Measurements from ENCODE around the gene CASK. TPM values are rescaled to one million over a fixed set of nuclear protein-coding genes. Genes with fewer than 3 reads are reported as not detected.

The CASK gene
- total RNA-seq, 1 experiment from 2014 or later, result 42.5 TPM

DNA sequence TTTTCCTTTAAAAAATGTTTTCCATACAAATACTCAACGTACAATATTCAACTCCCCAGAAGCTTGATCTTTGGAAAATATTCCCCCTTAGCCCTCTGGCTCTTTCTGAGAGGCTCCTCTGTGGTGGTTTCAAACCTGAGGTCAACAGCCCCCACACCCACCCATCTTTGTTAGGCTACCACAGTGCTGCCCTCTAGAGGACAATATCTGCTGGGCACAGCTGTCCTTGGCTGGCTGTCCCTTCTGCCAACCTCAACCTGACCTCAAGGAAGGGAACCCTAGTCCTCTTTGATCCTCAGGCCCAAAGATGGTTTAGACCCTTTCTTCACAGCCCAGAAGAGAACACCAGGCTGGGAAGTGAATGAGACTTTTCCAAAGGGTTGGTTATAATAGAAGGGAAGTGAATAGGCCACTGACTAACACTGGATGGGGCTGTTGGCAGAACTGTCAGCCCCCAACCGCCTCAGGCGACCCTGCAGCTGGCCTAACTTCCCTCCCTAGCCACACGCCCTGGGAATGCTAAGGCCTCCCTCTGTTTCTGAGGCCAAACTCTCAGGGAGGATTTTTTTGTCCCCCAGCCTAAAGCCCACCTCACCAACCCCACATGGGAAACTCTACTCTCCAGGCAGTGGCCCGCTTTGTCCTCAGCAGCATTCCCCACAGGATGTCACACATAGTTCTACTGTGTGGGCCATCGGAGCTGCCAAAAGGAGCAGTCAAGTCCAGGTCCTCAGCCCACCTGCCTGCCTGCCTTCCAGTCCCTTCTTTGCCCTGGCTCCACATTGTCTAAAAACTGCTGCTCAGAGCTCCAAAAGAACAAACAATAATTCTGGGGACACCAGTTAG is 441.9 kb downstream of the CASK start:
- in situ Hi-C loops (cut with HindIII; ENCODE audit: low pct_unique_long_range_greater_than_20kb, low sequenced_read_pairs), result no loop called here
- no peak for DNase-seq (ENCODE audit: low read depth)

DNA sequence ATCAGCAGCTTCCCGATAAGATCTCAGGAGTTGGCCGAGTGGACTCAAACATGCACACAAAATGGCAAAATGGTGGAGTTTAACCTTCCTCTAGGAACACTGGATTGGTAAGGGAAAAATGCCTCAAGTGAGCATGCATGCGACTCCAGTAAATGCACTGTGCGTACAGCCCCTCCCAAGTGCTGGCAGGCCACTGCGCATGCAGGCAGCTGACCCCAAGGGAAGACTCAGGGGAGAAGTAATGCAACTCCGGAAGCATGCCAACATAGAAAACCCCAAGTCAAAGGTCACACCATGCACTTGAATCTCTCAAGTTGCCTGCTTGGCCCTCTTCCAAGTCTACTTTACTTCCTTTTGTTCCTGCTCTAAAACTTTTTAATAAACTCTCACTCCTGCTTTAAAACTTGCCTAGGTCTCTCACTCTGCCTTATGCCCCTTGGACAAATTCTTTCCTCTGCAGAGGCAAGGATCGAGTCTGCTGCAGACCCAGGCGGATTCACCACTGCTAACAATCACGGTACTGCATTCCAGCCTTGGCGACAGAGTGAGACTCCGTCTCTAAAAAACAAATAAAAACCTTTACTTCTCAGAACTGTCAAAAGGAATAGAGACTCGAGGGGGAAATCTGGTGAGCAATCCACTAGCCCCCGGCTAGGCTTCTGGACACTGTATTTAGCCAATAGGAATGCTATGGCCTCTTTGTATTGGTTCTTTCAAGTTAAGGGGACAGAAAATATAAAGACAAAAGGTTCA is 442.7 kb downstream of the CASK start:
- in situ Hi-C loops (cut with HindIII; ENCODE audit: low pct_unique_long_range_greater_than_20kb, low sequenced_read_pairs), result no loop called here
- no peak for DNase-seq (ENCODE audit: low read depth)

DNA sequence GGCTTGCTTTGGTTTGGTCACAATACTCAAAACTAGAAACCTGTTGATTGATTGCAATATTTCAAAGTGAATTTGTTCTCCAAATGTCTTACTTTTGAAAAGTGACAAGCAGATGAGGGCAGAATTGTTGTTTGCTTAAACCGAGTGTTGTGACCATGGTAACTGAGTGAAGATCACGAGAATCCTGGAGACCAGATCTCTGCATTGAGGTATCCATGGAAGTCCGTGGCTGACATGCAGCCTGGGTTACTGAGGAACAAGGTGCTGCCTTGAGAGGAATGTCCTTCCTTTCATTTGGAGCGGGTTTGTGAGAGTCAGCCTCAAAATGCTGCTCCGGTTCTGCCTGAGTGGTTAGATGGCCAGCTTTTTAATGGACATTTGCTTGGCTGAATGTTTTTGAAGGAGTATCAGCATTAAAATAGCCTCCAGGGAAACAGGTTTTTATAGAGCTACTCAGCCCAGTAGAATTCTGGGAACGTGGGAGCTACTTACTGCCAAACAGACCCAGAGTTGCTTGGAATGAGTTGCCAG is 444.9 kb downstream of the CASK start:
- in situ Hi-C loops (cut with HindIII; ENCODE audit: low pct_unique_long_range_greater_than_20kb, low sequenced_read_pairs), result no loop called here
- no peak for DNase-seq (ENCODE audit: low read depth)

DNA sequence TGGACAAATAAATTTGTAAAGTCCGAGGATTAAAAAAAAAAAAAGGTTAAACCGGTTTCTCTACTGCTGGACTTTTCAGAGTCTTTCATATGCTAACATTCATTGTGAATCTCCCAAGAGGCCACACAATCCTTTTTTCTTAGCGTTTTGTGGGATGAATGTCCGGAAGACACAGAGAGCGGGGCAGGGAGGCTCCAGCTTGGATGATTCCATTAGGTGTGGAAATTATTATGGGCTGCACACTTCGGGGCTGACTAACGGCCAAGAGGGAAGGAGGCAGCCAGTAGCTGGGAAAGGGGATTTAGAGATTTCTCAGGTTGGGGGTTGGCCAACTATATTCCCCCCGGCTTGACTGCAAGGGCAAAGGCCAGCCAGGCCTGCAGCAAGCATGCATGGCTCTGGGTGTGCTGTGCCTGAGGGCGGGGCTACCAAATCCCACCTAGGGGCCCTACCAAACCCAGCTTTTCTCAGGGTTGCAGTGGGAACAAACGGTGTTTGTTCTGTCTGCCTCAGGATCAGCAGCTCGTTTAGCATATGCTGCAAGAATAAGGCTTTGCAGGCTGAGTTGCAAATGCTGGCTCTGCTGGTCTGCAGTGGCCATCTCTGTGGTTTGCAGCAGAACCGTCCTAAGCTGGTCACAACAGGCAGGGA is 447.6 kb downstream of the CASK start:
- in situ Hi-C loops (cut with HindIII; ENCODE audit: low pct_unique_long_range_greater_than_20kb, low sequenced_read_pairs), result no loop called here
- DNase-seq (ENCODE audit: low read depth), result no peak

DNA sequence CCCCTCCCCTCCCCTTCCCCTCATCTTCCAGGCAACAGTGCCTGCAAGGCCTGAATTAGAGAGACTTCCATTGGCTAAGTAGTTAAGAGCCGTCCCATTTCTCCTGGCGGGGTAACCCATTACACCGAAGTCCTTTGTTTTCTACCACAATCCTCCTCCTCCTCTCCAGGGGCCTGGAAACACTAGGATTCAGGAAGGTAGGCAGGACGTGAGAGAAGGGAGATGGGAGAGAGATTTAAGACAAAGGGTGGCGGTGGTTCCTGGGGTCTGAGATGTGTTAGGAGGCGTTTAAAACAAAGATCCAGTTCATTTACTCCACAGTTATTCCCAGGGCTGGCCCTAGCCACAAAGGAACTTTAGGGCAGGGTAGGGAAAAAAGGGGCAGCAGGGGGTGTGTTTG is 448.2 kb downstream of the CASK start:
- in situ Hi-C loops (cut with HindIII; ENCODE audit: low pct_unique_long_range_greater_than_20kb, low sequenced_read_pairs), result no loop called here
- DNase-seq (ENCODE audit: low read depth), result no peak

DNA sequence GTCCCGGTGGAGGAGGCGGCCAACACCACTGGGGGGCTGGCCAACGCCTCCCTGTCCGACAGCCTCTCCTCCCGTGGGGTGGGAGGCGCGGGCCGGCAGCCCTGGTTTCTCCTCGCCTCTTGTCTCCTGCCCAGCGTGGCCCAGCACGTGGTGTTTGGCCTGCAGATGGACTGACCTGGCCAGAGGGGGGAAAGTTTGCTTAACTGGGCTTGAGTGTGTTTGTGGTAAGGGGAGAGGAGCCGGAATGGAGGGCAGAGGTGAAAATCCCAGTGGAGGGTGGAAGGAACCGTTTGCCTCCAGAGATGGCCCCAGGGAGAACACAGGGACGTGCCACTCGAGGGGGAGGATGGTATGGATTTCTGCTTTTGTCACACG is 448.6 kb downstream of the CASK start:
- in situ Hi-C loops (cut with HindIII; ENCODE audit: low pct_unique_long_range_greater_than_20kb, low sequenced_read_pairs), result no loop called here
- DNase-seq (ENCODE audit: low read depth), result no peak

DNA sequence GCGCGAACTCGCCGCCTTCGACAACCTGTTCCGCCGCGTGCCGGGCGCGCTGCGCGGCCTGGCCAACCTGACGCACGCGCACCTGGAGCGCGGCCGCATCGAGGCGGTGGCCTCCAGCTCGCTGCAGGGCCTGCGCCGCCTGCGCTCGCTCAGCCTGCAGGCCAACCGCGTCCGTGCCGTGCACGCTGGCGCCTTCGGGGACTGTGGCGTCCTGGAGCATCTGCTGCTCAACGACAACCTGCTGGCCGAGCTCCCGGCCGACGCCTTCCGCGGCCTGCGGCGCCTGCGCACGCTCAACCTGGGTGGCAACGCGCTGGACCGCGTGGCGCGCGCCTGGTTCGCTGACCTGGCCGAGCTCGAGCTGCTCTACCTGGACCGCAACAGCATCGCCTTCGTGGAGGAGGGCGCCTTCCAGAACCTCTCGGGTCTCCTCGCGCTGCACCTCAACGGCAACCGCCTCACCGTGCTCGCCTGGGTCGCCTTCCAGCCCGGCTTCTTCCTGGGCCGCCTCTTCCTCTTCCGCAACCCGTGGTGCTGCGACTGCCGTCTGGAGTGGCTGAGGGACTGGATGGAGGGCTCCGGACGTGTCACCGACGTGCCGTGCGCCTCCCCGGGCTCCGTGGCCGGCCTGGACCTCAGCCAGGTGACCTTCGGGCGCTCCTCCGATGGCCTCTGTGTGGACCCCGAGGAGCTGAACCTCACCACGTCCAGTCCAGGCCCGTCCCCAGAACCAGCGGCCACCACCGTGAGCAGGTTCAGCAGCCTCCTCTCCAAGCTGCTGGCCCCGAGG is 449.2 kb downstream of the CASK start:
- DNase-seq (ENCODE audit: low read depth), result no peak
- in situ Hi-C loops (cut with HindIII; ENCODE audit: low pct_unique_long_range_greater_than_20kb, low sequenced_read_pairs), result no loop called here

DNA sequence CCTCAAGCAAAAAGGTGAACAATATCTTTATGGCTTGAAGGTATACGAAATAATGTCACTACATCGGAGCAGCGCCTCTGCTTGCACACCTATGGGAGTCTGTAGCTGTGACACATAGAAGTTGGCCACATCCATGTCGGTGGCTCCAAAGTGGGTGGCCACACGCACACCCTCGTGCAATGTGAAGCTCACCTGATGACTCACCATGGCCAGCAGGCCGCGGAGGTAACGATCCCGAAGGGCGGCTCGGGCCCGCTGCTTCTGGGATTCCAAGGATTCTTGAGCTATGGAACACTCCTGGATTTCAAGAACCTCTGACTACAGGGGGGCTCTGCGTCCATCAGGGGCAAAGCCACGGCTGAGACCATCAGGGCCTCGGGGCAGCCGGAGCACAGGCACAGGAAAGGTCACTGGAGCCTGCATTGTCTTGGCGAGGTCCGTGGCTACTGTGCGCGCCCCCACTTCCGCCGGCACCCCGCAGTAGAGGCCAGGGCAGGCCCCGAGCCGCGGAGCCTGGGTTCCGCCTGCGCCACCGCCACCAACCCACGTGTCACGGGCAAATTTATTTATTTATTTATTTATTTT is 451.0 kb downstream of the CASK start:
- peak; percentile 67 for DNase-seq (ENCODE audit: low read depth)
- in situ Hi-C loops (cut with HindIII; ENCODE audit: low pct_unique_long_range_greater_than_20kb, low sequenced_read_pairs), result no loop called here

DNA sequence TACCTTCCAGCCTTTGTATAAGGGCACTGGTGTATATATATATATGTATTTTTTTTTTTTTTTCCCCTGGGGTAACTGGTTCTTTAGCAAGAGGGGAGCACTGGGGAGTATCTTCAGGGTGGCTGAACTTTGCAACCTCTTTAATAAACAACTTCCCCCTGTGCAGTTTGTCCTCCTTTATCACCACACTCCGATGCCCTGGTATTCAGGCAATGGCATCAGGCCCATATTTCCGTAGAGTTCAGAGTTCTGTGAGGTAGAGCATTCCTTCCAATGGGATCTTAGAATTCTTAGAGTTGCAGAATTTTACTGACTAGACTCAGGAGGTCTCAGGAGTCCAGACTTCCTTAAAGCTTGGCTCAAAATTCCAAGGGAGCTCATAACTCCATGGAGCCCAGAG is 451.6 kb downstream of the CASK start:
- DNase-seq (ENCODE audit: low read depth), result peak; percentile 10
- in situ Hi-C loops (cut with HindIII; ENCODE audit: low pct_unique_long_range_greater_than_20kb, low sequenced_read_pairs), result no loop called here

DNA sequence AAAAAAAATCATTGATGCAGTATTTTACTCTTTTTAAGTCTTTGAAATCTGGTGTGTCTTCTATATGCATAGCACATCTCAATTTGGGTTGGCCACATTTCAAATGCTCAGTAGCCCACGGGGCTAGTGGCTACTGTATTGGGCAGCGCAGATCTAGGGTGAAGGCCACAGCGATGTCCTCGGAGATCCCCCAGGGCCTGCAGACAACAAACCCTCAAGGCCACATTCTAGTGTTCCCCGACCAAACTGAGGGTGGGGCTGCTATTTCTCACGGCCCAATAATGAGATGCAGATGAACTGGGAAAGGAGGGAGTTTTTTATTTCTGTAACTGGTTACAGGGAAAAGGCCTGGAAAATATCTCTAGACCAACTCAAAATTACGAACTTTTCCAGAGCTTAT is 452.6 kb downstream of the CASK start:
- in situ Hi-C loops (cut with HindIII; ENCODE audit: low pct_unique_long_range_greater_than_20kb, low sequenced_read_pairs), result no loop called here

DNA sequence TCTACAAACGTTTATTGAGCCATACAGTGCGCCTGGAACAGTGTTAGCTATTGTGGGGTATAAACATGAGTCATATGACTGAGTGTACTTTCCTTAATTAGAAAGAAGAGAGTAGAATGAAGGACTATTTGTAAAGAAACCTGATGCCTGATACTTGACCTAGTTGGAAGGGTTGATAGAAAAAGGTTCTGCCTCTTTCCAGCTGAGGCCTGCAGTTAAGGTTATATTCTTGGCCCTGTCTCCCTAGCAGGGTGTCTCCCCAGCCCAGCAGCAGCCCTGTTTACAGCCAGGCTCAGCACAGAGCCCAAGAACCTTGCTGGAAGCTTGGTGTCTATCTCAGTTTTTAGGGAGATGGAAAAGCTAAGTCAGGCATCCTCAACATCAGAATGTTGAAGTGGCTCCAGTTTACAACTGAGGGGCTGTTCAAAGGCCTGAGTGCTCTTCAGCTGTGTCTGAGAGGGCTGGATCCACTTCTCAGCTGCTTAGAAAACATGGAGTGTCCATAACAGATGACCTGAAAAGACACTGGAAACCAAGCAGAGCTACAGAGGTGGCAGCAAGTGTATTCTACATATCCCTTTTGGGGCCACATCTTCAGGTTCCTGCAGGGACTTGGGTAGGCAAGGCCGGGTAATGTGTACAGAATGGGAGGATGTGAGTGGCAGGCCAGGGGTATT is 454.6 kb downstream of the CASK start:
- DNase-seq (ENCODE audit: low read depth), result no peak
- in situ Hi-C loops (cut with HindIII; ENCODE audit: low pct_unique_long_range_greater_than_20kb, low sequenced_read_pairs), result no loop called here

More for the DNA sequence above, 452.6 kb downstream of the CASK start:
- no peak for DNase-seq (ENCODE audit: low read depth)

Other genes with a start within 250 kb of the CASK start
- not detected in 2 replicates for gene GPR34, start 234.6 kb downstream of the CASK start, total RNA-seq (2014; rRNA removed; shearing (Covaris generic); ENCODE audit: low replicate concordance)
- gene GPR82, start 199.4 kb downstream of the CASK start, total RNA-seq (2014; rRNA removed; shearing (Covaris generic); ENCODE audit: low replicate concordance), result not detected in 2 replicates